GM19468 (cell line): Measurements from ENCODE around the gene PSMA3.
A peak's percentile ranks its signal among the peaks of the same experiment; 100 is the strongest.
"Not testable (repeated sequence)": the region's sequence is repeated elsewhere in the genome, so short reads cannot be mapped to it uniquely, and the experiment has no call there.

Source experiments
- ATAC-seq: cut with Tn5 transposase; IDR thresholded peaks from one replicate; pipeline ENCODE4 v1.9.1; 2021; ENCODE audit warnings: mild to moderate bottlenecking, moderate library complexity, moderate number of reproducible peaks; ENCODE audit not compliant: unreplicated experiment; ENCODE audit errors: extremely low read depth

PSMA3 gene

GRCh38 chr14:58244556-58245387, at the start of gene PSMA3:
Gene PSMA3, plus strand, starts transcription at chr14:58244843. Its CDS starts 78 bp downstream, at chr14:58244921.
- peak; percentile 79 for ATAC-seq

GRCh38 chr14:58196198-58196597, 48.4 kb upstream of the PSMA3 start:
- ATAC-seq, result no peak

GRCh38 chr14:58198086-58198485, 46.6 kb upstream of the PSMA3 start:
- ATAC-seq, result no peak

- peak; percentile 91 for ATAC-seq
These were observed 44.7 kb upstream of the PSMA3 start, which contains the start of gene ACTR10 for GRCh38 chr14:58199726-58200479. Gene ACTR10, plus strand, starts transcription at chr14:58200149. Its CDS starts 69 bp downstream, at chr14:58200218.

- no peak for ATAC-seq
These were observed 44.2 kb upstream of the PSMA3 start for GRCh38 chr14:58200480-58200841.

- ATAC-seq, result no peak
These were observed 43.8 kb upstream of the PSMA3 start for GRCh38 chr14:58200846-58201245.

- no peak for ATAC-seq
These were observed 31.5 kb upstream of the PSMA3 start for GRCh38 chr14:58213176-58213575.

GRCh38 chr14:58215191-58215914, 29.3 kb upstream of the PSMA3 start:
- ATAC-seq, result no peak

GRCh38 chr14:58216544-58216943, 28.1 kb upstream of the PSMA3 start:
- ATAC-seq, result no peak

GRCh38 chr14:58227096-58227819, 17.4 kb upstream of the PSMA3 start:
- no peak for ATAC-seq

- no peak for ATAC-seq
These were observed 6.1 kb upstream of the PSMA3 start for GRCh38 chr14:58238252-58239243.

GRCh38 chr14:58239244-58240195, 5.1 kb upstream of the PSMA3 start:
- ATAC-seq, result no peak

- peak; percentile 2 for ATAC-seq
These were observed 670 bp upstream of the PSMA3 start for GRCh38 chr14:58243790-58244555.

- ATAC-seq, result no peak
These were observed 919 bp downstream of the PSMA3 start for GRCh38 chr14:58245562-58245961.

GRCh38 chr14:58249611-58250010, 5.0 kb downstream of the PSMA3 start:
- ATAC-seq, result no peak

GRCh38 chr14:58258156-58258555, 13.5 kb downstream of the PSMA3 start:
- no peak for ATAC-seq

GRCh38 chr14:58262005-58262404, 17.4 kb downstream of the PSMA3 start:
- not testable (repeated sequence) for ATAC-seq
